Fibroblast of skin of right biceps (primary cell): ENCODE results near the gene FBXL16.

Experiments
- DNase-seq: peaks from one replicate; pipeline ENCODE4 v3.0.0-alpha.2; 2013

Gene FBXL16

DNA sequence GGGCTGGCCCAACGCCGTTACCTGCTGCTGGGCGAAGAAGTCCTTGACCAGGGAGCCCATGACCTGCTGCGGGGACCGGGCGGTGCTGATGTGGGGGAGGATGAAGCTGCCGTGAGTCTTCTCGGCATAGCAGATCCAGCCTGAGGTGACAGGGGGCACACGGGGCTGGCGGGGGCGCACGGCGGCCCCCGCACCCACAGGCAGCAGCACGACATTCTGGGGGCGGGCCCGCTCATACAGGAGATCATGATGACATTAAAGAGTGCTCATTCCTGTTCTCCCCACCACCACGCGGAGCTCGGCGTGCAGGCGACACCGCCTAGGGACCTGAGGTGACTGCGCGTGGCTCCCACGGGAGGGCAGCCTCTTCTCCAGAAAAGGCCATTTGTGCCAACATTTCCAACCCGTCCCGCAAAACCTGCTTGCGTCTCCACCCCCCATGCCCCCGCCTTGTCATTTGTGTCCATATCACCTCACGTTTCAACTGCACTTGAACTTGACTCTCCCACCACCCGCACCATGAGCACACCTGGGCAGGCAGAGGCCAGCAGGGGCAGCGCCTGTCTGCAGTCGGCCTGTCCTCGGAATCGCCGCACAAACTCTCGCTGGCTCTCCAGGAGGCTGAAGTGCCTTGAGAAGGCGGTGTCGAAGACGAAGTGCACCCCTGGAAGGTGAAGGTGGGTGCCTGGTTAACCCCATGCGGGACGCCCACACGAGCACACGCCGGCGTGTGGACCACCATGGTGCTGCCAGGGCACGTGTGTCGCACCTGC is 28.8 kb upstream of the FBXL16 start:
- no peak for DNase-seq

DNA sequence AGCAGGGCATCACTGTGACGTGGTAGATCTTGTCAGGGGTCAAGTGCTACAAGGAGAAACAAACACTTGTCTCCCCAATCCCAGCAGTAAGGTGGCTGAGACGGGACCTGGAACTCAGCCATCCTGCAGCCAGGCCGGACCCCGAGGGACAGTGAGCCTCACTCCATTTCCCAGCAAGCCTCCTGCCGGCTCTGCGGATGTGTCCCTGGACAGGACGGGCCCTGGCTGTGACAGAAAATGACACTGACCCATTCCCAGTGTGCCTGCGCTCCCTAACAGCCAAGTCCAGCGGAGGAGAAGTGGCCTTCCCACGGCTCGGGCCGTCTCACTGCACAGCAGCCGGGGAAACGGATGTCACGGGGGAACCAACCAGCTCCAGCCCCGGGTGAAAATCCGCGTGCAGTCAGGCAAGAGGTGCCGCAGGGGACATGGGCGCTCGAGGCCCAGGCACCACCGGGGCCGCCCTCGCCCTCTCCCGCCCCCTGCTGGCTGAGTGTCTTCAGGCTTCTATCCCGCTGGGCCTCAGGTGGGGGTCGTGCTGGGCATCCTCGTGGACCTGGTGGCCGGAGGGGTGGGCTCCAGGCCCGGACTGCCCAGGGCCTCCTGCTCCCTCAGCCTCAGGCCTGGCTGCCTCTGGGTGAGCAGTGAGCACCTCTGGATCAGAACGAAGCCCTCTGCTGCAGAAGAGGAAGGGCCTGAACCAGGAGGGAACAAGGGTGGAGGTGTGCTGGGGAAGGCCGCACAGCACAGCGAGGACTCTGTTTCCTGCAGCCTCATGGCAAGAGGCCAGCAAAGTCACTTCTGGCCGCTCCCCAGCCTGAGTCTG is 28.0 kb upstream of the FBXL16 start:
- DNase-seq: no peak

DNA sequence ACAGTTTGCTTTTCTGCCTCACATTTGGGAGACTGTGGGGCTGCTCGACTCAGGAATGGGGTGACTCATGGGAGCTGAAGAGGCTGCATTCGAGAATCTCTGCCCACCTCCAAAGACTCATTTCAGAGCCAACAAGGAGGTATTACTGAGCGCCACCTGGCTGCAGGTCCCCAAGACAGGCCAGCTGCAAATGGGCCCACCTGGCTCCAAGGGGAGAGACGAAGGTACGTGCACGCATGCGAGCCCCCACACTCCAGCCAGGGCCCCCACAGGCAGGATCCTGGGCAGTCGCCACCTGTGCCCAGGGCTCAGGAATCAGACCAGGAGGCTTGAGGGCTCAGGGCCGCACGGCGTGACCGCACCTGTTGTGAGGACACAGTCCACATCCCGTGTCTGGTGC is 27.3 kb upstream of the FBXL16 start:
- peak; percentile 32 for DNase-seq

DNA sequence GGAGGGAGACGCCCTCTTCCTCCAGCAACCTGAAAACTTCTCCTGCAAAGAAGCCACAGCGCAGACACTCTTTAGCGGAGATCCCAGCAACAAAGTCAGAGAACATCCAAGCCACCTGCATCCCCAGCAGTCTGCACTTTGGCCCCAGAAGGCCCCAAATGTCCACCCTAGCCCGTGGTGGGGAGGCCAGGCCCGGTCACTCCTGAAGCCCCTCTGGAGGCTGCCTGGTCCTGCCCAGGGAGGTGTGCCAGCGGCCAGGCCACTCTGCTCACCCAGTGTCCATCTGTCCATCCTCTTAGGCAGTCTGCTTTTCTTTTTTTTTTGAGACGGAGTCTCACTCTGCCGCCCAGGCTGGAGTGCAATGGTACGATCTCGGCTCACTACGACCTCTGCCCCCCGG is 26.7 kb upstream of the FBXL16 start:
- DNase-seq: no peak

DNA sequence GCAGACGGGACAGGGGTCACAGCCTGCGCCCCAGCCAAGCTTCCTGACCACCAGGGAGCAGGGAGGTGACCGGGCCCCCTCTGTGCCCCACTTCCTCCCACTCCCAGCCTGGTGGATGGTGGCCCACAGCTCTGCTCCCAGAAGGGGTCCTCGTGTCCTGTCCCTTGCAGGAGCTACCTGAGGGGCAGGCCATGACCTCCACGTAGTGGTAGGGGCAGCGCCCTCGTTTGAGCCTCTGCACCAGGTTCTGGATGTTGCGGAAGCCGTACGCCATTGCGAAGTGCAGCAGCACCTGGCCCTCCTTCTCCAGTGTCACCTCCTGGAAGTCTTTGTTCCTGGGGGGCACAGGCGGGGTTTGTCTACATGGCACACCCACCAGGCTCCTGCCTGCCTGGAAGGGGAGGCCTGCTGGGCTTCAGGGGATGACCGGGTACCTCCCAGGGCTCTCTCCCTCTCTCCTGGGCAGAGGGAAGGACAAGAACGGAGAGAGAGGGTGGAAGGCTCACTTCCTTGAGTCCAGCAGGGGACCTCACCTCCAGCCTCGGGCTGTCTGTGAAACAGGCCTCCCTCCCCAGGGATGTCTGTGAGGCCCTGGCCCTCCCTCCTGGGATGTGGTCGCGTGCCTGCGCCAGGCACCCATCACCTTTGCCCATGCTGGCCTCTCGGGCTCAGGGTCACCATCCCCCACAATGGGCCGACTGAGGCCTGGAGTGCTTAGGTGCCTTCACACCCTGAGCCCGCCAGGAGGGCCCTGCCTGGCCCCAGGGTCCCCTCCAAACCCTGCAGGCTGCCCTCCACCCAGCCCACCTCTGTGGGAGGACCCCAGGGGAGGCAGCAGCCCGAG is 25.3 kb upstream of the FBXL16 start:
- no peak for DNase-seq

DNA sequence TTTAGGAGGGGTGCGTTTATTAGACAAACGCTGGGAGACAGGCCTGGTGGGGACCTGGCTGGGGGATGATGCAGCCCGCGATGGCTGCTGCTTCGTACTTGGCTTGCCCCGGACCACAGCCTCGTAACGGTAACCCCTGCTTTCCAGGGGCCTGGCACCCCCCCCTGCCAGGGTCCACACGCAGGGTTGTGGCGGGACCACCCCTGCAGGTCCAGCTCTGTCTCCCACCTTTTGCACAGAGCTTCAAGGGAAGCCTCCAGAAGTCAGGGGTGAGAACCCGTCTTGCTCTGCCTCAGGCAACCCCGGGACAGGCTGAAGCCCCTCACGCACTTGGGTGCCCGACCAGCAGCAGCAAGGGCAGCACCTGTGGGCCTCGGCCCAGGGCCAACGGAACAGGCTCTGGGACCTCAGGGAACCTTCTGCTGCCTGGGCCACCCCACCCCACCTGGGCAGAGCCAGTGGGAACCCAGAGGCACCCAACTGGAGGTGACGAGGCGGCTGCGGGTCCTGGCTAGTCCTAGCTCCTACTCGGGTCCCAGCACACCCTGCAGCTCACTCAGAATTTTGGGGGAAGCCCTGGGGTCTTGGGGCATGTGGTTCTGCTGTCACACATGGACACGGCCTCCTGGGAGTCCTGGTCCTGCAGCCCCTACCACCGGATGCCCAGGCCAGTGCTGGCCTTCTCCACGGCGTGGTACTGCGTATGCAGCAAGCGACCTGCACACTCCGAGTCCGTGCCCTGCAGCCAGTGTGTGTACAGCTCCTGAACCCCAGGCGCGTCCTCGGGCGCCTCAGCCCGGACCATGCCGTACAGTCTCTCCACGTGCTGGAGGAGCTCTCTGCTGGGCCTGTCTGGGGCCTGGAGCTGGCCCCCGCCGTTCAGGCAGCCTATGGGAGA is 24.4 kb upstream of the FBXL16 start:
- DNase-seq: no peak

DNA sequence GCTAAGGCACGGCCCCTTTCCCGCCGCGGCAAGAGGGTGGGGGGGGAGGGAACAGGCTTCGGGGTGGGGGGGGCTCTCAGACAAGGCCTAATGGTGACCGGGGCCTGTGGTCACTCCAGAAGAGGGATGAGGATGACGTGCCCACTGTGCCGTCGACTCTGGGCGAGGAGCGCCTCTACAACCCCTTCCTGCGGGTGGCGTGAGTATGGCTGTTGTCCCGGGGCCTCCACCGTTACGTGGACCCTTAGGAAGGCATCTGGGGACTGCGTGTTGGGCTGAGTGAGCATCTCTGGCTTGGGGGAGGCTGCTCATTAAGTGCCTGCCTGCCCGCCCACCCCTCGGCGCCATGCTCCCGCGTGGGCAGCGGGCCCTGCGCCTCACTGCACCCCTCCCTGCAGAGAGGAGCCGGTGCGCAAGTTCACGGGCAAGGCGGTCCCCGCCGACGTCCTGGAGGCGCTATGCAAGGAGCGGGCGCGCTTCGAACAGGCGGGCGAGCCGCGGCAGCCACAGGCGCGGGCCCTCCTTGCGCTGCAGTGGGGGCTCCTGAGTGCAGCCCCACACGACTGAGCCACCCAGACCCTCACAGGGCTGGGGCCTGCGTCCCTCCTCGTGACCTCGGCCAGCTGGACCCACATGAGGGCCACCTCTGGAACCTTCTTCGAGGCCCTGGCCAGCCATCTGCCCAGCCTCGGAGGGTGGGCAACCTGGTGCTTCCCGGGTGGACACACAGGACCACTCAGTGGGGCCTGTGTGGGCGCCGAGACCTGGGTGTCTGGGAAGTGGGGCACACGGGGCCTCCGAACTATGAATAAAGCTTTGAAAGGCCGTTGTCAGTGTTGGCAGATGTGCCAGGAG is 23.5 kb upstream of the FBXL16 start:
- DNase-seq: no peak

DNA sequence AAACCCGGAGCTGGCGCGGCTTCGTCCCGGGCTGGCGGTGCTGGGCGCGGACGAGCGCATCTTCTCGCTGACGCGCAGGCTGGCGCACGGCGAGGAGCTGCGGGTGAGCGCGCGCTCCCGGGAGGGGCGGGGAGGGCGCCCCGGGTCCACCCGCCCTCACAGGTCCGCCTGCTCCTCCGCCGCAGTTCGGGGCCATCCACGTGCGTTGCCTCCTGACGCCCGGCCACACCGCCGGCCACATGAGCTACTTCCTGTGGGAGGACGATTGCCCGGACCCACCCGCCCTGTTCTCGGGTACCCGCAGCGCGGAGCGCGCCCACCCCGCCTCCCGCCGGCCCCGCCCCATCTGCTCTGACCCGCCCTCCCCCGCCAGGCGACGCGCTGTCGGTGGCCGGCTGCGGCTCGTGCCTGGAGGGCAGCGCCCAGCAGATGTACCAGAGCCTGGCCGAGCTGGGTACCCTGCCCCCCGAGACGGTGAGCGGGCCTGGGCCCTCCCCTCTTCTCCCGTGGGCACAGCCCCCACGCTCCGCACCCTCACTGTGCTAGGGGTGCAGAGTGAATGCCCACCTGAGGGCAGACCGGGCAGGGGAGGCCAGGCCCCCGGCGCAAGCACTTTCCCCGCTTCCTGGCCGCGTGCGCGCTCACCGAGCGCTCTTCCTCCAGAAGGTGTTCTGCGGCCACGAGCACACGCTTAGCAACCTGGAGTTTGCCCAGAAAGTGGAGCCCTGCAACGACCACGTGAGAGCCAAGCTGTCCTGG is 22.7 kb upstream of the FBXL16 start:
- peak; percentile 72 for DNase-seq

DNA sequence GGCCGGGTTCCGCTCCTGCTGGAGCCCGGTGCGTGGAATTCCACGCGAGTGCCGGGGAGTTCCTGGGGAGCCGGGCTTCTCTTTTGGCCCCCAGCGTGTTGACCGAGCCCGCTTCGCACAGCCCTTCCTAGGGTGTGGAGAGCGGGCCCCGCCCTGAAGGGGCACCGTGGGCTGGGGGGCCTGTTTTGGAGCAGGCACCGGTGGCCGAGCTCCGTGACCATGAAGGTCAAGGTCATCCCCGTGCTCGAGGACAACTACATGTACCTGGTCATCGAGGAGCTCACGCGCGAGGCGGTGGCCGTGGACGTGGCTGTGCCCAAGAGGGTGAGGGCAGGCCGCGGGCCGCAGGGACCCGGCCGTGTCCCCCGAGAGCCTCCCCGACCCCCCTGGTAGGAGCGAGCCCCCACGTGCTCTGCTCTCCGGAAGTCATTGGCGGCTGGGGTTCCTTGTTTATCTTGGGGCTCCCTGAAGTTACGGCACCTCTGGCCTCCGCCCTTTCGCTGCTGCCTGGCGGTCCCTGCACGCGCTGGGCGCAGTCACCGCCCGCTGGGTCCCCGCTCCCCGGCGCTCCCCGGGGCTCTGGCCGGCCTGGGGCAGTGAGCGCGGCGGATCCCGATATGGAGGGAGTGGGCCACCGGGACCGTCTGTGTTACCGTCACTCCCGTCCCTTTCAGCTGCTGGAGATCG is 21.8 kb upstream of the FBXL16 start:
- DNase-seq: no peak

DNA sequence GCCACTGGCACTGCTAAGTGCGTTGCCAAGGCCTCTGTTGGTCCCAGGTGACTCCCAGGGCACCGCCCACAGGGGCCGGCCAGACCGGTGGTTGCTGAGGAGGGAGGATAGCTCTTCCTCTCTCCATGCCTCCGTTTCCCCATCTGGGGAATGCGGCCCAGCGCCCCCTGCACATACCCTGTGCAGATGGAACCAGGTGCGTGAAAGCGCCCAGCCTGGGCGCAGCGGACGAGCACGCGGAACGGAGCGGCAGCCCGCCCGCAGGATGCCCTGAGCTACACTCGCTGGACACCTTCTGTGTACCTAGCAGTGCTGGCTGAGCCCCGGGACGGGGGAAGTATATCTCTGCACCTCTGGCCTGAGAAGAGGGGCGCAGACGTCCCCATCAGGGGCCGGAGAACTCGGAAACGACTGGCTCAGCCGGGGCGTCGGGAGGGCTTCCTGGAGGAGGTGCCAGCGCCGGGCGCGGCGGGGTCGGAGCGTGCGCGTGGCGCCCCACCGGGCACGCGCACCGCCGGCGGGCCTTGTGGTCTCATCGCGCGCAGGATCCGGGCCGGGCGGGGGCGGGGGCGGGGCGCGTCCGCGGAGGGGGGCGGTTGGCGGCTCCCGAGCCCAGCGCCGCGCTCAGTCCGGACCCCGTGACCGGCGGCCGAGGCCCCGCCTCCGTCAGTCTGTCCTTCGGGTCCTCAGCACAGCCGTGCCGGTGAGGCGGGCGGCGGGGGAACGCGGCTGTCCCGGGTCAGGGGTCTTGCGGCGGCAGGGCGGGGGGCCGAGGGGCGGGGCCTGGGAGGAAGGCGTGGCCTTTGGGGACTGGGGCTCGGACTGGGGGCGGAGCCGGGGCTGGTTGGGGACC is 21.1 kb upstream of the FBXL16 start, which contains the start of the genes CCDC78 and HAGHL:
CCDC78 (minus strand) TSS at position 6 of the 853 bp plus-strand sequence. CDS start 76 bp downstream, outside the sequence.
HAGHL (plus strand) TSS at position 669 of the 853 bp plus-strand sequence. CDS start 404 bp downstream, outside the sequence.
- peak; percentile 40 for DNase-seq

DNA sequence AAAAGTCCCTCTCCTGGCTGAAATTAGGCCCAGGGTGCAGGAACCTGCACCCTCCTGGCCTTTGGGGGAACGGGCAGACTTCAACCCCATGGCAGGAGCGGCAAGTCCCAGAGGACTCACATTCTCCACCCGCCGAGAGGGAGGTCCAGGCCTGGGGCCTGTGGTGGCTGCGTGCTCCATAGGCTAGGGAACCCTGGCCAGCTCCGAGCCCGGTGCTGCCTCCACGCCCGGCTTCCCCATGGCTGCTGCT is 20.5 kb upstream of the FBXL16 start:
- DNase-seq: no peak

DNA sequence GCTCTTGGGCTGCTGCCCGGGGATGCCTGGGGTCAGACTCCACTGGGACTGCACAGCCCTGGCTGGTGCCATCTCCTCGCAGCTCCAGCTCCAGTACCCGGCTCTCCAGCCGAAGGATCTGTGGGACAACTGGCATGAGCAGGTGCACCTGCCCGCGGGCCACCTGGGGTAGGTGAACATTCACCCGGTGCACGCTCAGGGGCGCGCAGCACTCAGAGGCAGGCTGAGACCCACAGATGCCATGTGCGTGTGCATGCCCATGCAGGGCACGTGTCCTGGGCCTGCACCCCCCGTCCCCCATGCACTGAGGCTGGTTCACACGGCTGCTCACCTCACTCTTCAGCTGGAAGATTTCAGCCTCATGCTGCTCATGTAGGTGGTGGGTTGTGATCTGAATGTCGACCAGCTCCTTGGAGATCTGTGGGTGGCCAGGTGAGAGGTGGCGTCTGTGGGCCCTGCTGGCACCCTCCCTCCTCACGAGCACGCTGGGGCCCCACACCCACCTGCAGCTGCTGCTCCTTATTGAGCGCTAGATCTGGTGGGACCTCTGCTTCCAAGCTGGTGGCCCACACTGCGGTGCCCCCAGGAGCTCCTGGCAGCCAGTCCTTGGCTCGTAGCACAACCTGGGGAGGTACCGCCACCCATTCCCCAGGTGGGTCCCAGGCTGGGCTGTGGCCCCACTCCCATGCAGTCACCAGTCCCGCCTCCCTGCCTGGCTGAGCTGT is 20.0 kb upstream of the FBXL16 start:
- DNase-seq: no peak

DNA sequence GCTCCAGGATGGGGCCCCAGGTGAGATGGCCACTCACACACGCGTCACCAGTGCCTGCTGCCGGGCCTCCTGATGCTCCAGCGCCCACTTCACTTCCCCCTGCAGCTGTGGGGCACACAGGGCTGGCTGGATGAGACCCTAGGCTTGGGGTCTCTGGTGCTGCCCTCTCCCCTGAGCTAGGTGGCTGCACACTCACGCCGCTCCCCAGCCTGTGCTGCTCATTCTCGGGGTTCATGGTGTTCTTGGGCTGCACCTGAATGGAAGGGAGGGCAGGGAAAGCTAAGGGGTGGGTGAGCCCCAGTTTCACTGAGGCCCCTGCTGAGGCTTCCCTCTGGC is 19.4 kb upstream of the FBXL16 start:
- DNase-seq: no peak

DNA sequence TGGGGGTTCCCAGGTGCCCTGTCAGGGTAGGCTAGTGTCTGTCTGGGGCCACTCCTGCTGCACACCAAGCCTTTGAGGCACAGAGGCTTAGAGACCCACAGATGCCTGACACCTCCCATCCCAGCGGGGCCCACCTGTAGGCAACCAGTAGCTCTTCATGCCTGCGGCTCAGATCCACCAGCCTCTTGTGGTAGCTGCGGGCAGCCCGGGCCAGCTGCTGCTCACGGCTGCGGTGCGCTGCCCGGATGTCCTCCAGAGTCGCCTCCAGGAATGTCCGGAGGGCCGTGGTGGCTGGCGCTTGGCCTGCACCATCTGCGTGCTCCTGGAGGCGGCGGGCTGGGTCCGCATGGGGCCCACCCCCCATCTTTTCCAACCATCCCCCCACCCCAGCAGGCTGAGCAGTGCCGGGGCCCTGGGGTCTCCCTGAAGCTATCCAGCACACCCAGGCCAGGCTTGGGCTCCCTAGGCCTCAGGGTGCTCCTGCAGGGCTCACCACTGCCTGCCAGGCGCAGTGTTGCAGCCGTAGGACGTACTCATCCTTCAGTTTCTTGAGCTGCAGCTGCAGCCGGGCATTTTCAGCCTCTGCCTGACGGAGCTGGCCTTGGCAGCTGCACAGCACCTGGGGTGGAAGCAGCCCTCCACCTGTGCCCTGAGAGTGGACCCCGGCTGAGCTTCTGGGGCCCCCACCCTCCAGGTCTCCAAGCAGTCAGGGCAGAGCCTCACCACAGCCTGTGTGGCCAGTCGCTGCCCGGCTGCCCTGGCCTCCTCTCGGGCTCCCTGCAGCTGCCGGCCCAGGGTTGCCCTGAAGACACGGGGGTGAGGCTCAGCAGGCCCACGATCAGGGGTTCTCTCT is 18.8 kb upstream of the FBXL16 start:
- DNase-seq: no peak

DNA sequence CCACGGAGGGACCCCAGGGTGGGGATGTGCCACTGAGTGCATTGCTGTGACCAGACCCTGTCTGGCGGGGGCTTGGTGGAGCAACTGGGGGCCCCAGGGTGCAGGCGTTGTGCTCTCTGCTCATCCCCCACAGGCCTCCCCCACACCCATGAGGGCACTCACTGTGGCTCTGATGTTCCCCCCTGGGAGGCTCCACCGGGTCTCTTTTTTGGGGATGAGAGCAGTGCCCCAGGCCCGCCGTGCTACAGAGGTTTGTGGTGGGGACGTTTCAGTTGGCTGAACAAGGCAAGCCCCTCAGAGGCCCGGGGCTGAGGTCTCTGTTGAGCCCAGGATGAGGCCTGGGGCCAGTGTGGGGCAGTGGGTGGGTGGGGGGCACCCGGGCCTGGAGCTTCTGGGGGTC is 18.1 kb upstream of the FBXL16 start:
- no peak for DNase-seq

DNA sequence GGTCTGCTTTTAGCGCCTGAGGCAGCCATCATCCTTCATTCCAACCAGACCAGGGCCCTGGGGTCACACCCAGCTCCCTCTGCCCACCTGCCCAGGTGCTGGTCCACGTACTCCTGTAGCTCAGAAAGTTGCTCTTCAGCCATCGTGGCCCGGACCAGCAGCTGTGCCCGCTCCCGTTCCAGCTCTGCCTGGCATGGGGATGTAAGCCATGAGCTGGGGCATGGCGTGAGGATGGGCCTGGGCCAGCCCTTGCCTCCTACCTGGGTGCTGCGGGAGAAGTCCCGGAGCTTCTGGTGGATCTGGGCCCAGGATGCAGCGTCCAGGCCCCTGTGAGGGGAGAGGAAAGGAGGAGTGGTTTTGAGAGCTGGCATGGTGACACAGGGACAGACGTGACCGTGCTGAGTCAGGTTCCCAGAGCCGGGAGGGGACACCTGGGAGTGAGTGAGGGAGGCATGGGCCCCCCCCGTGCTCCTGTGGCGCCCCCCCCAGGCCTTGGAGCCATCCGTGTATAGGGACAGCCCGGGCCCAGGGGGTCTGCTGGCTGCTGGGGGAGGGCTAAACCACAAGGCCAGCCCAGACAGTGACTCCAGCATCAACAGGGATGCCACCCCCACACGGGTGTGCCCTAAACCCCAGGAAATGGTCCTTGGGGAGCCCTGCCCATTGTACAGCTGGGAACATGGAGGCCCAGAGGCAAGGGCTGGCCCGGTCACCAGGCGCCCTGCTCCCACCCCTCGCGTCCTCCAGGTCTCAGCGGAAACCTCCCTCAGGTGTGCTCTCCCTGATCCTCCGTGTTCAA is 17.4 kb upstream of the FBXL16 start:
- no peak for DNase-seq
